ENCODE results near the gene AFDN. TPM values are rescaled to one million over a fixed set of nuclear protein-coding genes. Genes with fewer than 3 reads are reported as not detected.

AFDN gene
- total RNA-seq, 2 donors from 2014 or later: 213 to 232 TPM

GRCh38 chr6:167882244-167882643, 55.5 kb downstream of the AFDN start:
- intact Hi-C loops (cut with DNase I): no loop called here
- Histone ChIP-seq H3K27ac (no peak overlapping the region), H3K9ac (ENCODE audit: low read depth in 2 of 2, low read length in 2 of 2) (no peak overlapping the region), H3K4me3 (no peak overlapping the region), H3K36me3 (no peaks in the 10 kb centered on the region), H3K4me1 (no peaks in the 10 kb centered on the region), H3K9me3 (no peaks in the 10 kb centered on the region), H3K27me3 (no peaks in the 10 kb centered on the region)
- DNase-seq: no peak
- TF ChIP-seq, protein P1, sequence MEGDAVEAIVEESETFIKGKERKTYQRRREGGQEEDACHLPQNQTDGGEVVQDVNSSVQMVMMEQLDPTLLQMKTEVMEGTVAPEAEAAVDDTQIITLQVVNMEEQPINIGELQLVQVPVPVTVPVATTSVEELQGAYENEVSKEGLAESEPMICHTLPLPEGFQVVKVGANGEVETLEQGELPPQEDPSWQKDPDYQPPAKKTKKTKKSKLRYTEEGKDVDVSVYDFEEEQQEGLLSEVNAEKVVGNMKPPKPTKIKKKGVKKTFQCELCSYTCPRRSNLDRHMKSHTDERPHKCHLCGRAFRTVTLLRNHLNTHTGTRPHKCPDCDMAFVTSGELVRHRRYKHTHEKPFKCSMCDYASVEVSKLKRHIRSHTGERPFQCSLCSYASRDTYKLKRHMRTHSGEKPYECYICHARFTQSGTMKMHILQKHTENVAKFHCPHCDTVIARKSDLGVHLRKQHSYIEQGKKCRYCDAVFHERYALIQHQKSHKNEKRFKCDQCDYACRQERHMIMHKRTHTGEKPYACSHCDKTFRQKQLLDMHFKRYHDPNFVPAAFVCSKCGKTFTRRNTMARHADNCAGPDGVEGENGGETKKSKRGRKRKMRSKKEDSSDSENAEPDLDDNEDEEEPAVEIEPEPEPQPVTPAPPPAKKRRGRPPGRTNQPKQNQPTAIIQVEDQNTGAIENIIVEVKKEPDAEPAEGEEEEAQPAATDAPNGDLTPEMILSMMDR (IDR thresholded peaks at IDR 0.05): no peak

GRCh38 chr6:167888098-167888497, 61.4 kb downstream of the AFDN start:
- no peak overlapping the region for H3K9ac ChIP-seq (ENCODE audit: low read depth in 2 of 2, low read length in 2 of 2)
- H3K36me3 ChIP-seq: no peaks in the 10 kb centered on the region

GRCh38 chr6:167892835-167893815, 66.4 kb downstream of the AFDN start:
- Histone ChIP-seq H3K27me3 (no peaks in the 10 kb centered on the region), H3K36me3 (no peaks in the 10 kb centered on the region), H3K4me1 (no peaks in the 10 kb centered on the region), H3K4me3 (no peak overlapping the region), H3K27ac (no peak overlapping the region), H3K9ac (ENCODE audit: low read depth in 2 of 2, low read length in 2 of 2) (no peak overlapping the region), H3K9me3 (no peaks in the 10 kb centered on the region)
- TF ChIP-seq, protein P1 (IDR thresholded peaks at IDR 0.05): no peak
- DNase-seq: no peak
- intact Hi-C loops (cut with DNase I): no loop called here

More at GRCh38 chr6:167888098-167888497, 61.4 kb downstream of the AFDN start:
- no peak overlapping the region for H3K4me3 ChIP-seq
- H3K9me3 ChIP-seq: no peaks in the 10 kb centered on the region
- intact Hi-C loops (cut with DNase I): no loop called here
- TF ChIP-seq, protein P1 (IDR thresholded peaks at IDR 0.05): no peak
- no peak for DNase-seq
- no peaks in the 10 kb centered on the region for H3K4me1 ChIP-seq
- H3K27me3 ChIP-seq: no peaks in the 10 kb centered on the region
- H3K27ac ChIP-seq: no peak overlapping the region

DNA sequence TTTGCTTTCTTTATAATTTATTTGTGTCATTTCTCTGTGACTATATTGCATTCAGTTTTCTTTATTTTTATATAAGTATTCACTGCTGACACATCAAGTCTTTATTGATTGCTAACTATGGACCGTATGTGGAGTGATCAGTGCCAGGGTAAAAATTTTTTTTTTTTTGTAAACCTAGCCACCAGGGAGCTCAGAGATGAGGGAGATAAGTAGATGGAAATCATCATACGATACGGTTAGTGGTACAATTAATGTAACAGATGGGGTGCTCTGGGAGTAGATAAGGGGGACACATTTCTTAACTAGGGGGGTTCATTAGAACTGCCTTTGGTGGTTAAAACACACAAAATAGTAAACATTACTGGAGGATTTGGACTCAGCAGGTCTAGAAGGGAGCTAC, 68.3 kb downstream of the AFDN start:
- TF ChIP-seq, protein P1 (IDR thresholded peaks at IDR 0.05): no peak
- Histone ChIP-seq H3K4me1 (no peaks in the 10 kb centered on the region), H3K9ac (ENCODE audit: low read depth in 2 of 2, low read length in 2 of 2) (no peak overlapping the region), H3K27ac (no peak overlapping the region), H3K4me3 (no peak overlapping the region), H3K36me3 (no peaks in the 10 kb centered on the region), H3K9me3 (no peaks in the 10 kb centered on the region), H3K27me3 (no peaks in the 10 kb centered on the region)
- intact Hi-C loops (cut with DNase I): loop anchor here (5.0 kb wide), 2 partner anchors 393 to 408 kb away; no protein-coding TSS in a partner anchor
- DNase-seq: no peak

DNA sequence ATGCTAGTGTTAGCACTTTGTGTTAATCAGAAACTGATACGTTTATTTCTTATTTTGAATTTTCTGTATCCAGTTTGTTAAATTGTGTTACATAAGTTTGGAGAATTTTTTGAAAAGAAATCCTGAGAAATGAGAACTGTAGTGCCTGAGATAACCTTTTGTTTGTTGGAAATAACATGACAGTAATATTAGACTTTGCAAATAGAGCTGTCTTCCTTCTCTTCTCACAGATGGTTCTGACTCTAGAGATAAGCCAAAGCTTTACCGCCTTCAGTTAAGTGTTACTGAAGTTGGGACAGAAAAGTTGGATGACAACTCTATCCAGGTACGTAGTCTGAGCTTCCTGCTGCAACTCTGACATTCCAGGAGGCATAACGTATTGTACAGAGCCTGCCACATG, 69.9 kb downstream of the AFDN start:
- Histone ChIP-seq H3K9ac (ENCODE audit: low read depth in 2 of 2, low read length in 2 of 2) (no peak overlapping the region), H3K27ac (no peak overlapping the region), H3K4me1 (no peaks in the 10 kb centered on the region), H3K36me3 (no peaks in the 10 kb centered on the region), H3K9me3 (no peaks in the 10 kb centered on the region), H3K4me3 (no peak overlapping the region), H3K27me3 (no peaks in the 10 kb centered on the region)
- no peak for DNase-seq
- TF ChIP-seq, protein P1 (IDR thresholded peaks at IDR 0.05): no peak
- intact Hi-C loops (cut with DNase I): loop anchor here (5.0 kb wide), 2 partner anchors 394 to 409 kb away; no protein-coding TSS in a partner anchor
